Measurements from ENCODE around the gene ZNF683.
"Not testable (repeated sequence)": the region's sequence is repeated elsewhere in the genome, so short reads cannot be mapped to it uniquely, and the experiment has no call there.

Gene ZNF683

DNA sequence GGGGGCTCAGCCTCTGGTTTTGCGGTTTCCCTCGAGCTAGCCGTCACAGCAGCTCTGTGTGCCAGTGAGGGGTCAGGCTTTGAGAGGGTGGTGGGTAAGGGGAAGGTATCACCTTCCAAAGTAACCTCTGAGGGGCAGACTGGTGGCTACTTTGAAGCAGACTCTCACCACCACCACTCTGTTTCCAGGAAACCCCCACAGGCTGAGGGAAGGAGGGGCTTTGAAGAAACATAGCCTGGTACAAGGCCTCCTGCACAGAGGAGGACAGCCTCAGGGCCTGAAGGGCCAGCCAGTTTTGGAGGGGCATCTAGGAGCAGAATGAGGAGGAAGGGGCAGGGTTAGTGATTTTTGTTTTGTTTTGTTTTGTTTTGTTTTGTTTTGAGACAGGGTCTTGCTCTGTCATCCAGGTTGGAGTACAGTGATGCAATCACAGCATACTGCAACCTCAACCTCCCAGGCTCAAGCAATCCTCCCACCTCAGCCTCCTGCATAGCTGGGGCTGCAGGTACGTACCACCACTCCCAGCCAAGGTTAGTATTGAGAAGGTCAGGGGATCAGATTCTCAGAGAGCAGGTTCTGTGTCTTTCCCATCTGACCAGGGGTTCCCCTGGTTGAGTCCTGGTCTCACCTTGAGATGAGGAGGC, 17.2 kb upstream of the ZNF683 start:
- no peak for TF ChIP-seq CTCF (IDR thresholded peaks at IDR 0.05)
- H3K9me3 ChIP-seq: no peaks in the 10 kb centered on the region
- H3K27ac ChIP-seq: no peak overlapping the region
- H3K4me3 ChIP-seq: no peak overlapping the region
- no peak for DNase-seq
- H3K4me1 ChIP-seq: no peaks in the 10 kb centered on the region
- no peaks in the 10 kb centered on the region for H3K36me3 ChIP-seq
- intact Hi-C loops (cut with DNase I; ENCODE audit: low total_unique reads): no loop called here
- peaks cover 0 to 39% of the 10 kb centered on the region in 2 donors for H3K27me3 ChIP-seq

DNA sequence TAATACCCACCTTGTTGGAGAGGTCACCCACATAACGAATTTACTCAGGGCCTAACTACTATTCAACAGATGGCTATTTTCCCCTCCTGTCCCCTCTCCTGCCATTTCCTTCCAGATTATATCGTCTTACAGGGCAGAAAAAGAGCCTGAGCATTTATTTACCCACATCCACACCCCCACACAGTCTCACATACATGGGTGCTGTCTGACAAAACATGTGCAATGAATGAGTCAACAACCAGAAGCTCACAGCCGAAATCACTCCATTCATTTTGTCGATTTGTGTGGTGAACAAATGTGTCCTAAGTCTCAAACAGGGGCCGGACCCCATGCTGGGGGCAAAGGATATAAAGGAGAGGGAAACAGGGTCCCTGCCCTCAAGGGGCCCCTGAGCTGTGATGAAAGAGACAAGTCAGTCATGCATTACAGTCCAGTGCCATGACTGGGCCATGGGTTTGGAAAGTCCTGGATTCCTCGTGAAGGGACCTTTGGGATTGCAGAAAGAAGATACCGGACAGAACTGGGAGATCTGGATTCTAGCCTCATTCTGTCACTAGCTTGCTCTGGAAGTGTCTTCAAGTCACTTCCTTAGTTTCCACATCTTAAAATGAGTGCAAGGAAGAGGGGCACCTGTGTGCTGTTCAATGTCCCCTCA, 16.4 kb upstream of the ZNF683 start:
- Histone ChIP-seq H3K27me3 (peaks cover 0 to 39% of the 10 kb centered on the region in 2 donors), H3K4me1 (no peaks in the 10 kb centered on the region), H3K9me3 (no peaks in the 10 kb centered on the region), H3K4me3 (no peak overlapping the region), H3K36me3 (no peaks in the 10 kb centered on the region), H3K27ac (no peak overlapping the region)
- intact Hi-C loops (cut with DNase I; ENCODE audit: low total_unique reads): no loop called here
- DNase-seq: no peak
- TF ChIP-seq CTCF (IDR thresholded peaks at IDR 0.05): no peak

GRCh38 chr1:26387447-26387846, 14.9 kb upstream of the ZNF683 start:
- TF ChIP-seq CTCF (IDR thresholded peaks at IDR 0.05): no peak
- Histone ChIP-seq H3K36me3 (no peaks in the 10 kb centered on the region), H3K4me1 (no peaks in the 10 kb centered on the region), H3K9me3 (no peaks in the 10 kb centered on the region), H3K27ac (no peak overlapping the region), H3K27me3 (peaks cover 0 to 37% of the 10 kb centered on the region in 2 donors), H3K4me3 (no peak overlapping the region)
- DNase-seq: no peak
- intact Hi-C loops (cut with DNase I; ENCODE audit: low total_unique reads): no loop called here

DNA sequence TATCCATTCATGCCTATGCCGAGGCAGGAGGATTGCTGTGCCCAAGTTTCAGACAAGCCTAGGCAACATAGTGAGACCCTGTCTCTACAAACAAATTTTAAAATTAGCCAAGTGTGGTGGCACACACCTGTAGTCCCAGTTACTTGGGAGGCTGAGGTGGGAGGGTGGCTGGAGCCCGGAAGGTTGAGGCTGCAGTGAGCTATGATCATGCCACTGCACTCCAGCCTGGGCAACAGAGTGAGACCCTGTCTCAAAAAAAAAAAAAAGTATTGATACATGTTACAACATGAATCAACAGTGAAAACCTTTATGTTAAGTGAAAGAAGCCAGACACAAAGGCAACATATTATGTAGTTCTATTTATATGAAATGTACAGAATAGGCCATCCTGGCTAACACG, 12.5 kb upstream of the ZNF683 start:
- DNase-seq; H3K4me1 ChIP-seq; H3K36me3 ChIP-seq; H3K4me3 ChIP-seq; H3K27ac ChIP-seq; intact Hi-C loops (cut with DNase I; ENCODE audit: low total_unique reads); H3K9me3 ChIP-seq: not testable (repeated sequence)
- H3K27me3 ChIP-seq: peaks cover 0 to 34% of the 10 kb centered on the region in 2 donors

GRCh38 chr1:26384076-26384475, 11.5 kb upstream of the ZNF683 start:
- H3K9me3 ChIP-seq: no peaks in the 10 kb centered on the region
- H3K27ac ChIP-seq: no peak overlapping the region
- no peak for DNase-seq
- no peak overlapping the region for H3K4me3 ChIP-seq
- no peaks in the 10 kb centered on the region for H3K36me3 ChIP-seq
- H3K4me1 ChIP-seq: no peaks in the 10 kb centered on the region
- no peak for TF ChIP-seq CTCF (IDR thresholded peaks at IDR 0.05)
- intact Hi-C loops (cut with DNase I; ENCODE audit: low total_unique reads): no loop called here
- H3K27me3 ChIP-seq: peaks cover 0 to 28% of the 10 kb centered on the region in 2 donors

DNA sequence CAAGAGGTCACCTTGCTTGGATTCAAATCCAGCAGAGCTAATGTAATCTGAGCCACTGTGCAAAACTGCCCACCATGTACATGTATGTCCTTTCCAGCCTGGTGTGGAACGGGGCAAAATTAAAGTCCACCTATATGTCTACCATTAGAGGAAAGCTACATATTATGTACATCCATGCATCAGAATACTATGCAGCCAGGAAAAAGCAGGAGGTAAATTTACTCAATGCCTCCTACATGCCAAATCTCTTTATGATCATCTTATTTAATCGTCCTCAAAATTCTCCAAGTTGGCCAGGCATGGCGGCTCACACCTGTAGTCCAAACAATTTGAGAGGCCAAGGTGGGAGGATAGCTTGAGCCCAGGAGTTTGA, 6.3 kb upstream of the ZNF683 start:
- peaks cover 0 to 18% of the 10 kb centered on the region in 2 donors for H3K27me3 ChIP-seq
- DNase-seq: no peak
- H3K4me3 ChIP-seq: no peak overlapping the region
- H3K36me3 ChIP-seq: no peaks in the 10 kb centered on the region
- intact Hi-C loops (cut with DNase I; ENCODE audit: low total_unique reads): no loop called here
- no peak for TF ChIP-seq CTCF (IDR thresholded peaks at IDR 0.05)
- no peaks in the 10 kb centered on the region for H3K9me3 ChIP-seq
- no peak overlapping the region for H3K27ac ChIP-seq
- H3K4me1 ChIP-seq: peaks cover 0 to 7% (median 0%) of the 10 kb centered on the region in 4 donors
